GM23248 (cell line): ENCODE measurements around the gene FAM114A2.

ENCODE experiments used
- EZH2 ChIP-seq: fragments of 200-600 bp; sonication (generic); IDR thresholded peaks from 2 replicates; pipeline ENCODE4 v1.6.1; 2018; ENCODE audit warnings: antibody characterized with exemption, mild to moderate bottlenecking; ENCODE audit not compliant: insufficient read depth, poor library complexity, severe bottlenecking
- EZH2phosphoT487 ChIP-seq: fragments of 200-600 bp; sonication (generic); IDR thresholded peaks from 2 replicates; pipeline ENCODE4 v1.6.1; 2018; ENCODE audit warnings: antibody characterized with exemption, moderate library complexity, mild to moderate bottlenecking, low read depth; ENCODE audit not compliant: insufficient read depth

- TF ChIP-seq EZH2phosphoT487 (no peak), EZH2 (no peak)
Measured at GRCh38 chr5:154002093-154002492, 36.6 kb downstream of the FAM114A2 start.
